GM12878 (cell line): ENCODE results near the gene ATP13A2. TPM values are rescaled to one million over a fixed set of nuclear protein-coding genes. Genes with fewer than 3 reads are reported as not detected.

ENCODE experiments used
- ATF3 ChIP-seq: IDR thresholded peaks from 2 replicates; pipeline ENCODE4 v1.6.1; 2011; ENCODE audit warnings: low read depth, mild to moderate bottlenecking, low read length, moderate library complexity, borderline replicate concordance; ENCODE audit errors: extremely low read depth
- BCL11A ChIP-seq: IDR thresholded peaks from 2 replicates; pipeline ENCODE4 v1.6.1; 2011; ENCODE audit warnings: low read depth, low read length
- CEBPZ ChIP-seq: fragments of 150-350 bp; IDR thresholded peaks from 2 replicates; pipeline ENCODE4 v1.6.1; 2016; ENCODE audit warnings: low read depth, low read length
- CHD2 ChIP-seq: IDR thresholded peaks from 2 replicates; pipeline ENCODE4 v1.6.1; 2011; ENCODE audit warnings: low read depth, low read length, improper control_type of control experiment, borderline replicate concordance
- CTCF ChIP-seq, 3 experiments: IDR thresholded peaks in 2 of 3; conservative IDR thresholded peaks in 1 of 3; 2 replicates each; pipeline ENCODE4 v1.5.1; 2011; ENCODE audit warnings: low read depth in 3 of 3, low read length in 3 of 3, mild to moderate bottlenecking in 3 of 3, control low read depth in 2 of 3, moderate library complexity in 2 of 3, inconsistent platforms in 1 of 3, mixed read lengths in 1 of 3; ENCODE audit not compliant: control insufficient read depth in 2 of 3, insufficient read depth in 1 of 3; ENCODE audit errors: extremely low read depth in 1 of 3
- FOS ChIP-seq: IDR thresholded peaks from 3 replicates; pipeline ENCODE4 v1.6.1; 2011; ENCODE audit warnings: borderline replicate concordance; ENCODE audit not compliant: insufficient read length; ENCODE audit errors: extremely low read depth
- FOXK2 ChIP-seq: fragments of 450-650 bp; IDR thresholded peaks from 2 replicates; pipeline ENCODE4 v1.6.1; 2017; ENCODE audit warnings: mild to moderate bottlenecking, moderate library complexity
- KAT2A ChIP-seq: conservative IDR thresholded peaks from 2 replicates; pipeline ENCODE4 v1.6.1; 2011; ENCODE audit warnings: low read depth, low read length; ENCODE audit not compliant: control insufficient read depth
- LARP7 ChIP-seq: fragments of 450-650 bp; IDR thresholded peaks from 2 replicates; pipeline ENCODE4 v1.6.1; 2017; ENCODE audit warnings: mild to moderate bottlenecking
- PAX5 ChIP-seq: IDR thresholded peaks from 2 replicates; pipeline ENCODE4 v1.6.1; 2011; ENCODE audit warnings: low read depth, low read length, borderline replicate concordance
- PML ChIP-seq: IDR thresholded peaks from 2 replicates; pipeline ENCODE4 v1.6.1; 2012; ENCODE audit warnings: low read length, inconsistent platforms
- RUNX3 ChIP-seq: IDR thresholded peaks from 2 replicates; pipeline ENCODE4 v1.6.1; 2012; ENCODE audit warnings: low read length, inconsistent platforms
- SMAD5 ChIP-seq: IDR thresholded peaks from 2 replicates; pipeline ENCODE4 v1.6.1; 2016; ENCODE audit warnings: antibody characterized with exemption, low read depth
- SMC3 ChIP-seq: IDR thresholded peaks from 2 replicates; pipeline ENCODE4 v1.6.1; 2011; ENCODE audit warnings: low read length, improper control_type of control experiment, borderline replicate concordance
- ZBTB11 ChIP-seq: fragments of 450-650 bp; formaldehyde crosslinking; IDR thresholded peaks from 2 replicates; pipeline ENCODE4 v1.5.0; 2022; ENCODE audit warnings: mild to moderate bottlenecking, missing genetic modification characterization
- ZBTB4 ChIP-seq: fragments of 450-650 bp; formaldehyde crosslinking; IDR thresholded peaks from 2 replicates; pipeline ENCODE4 v1.4.0; 2022; ENCODE audit warnings: mild to moderate bottlenecking, moderate library complexity
- ZNF384 ChIP-seq: IDR thresholded peaks from 2 replicates; pipeline ENCODE4 v1.6.1; 2012; ENCODE audit warnings: low read depth, mild to moderate bottlenecking, low read length, improper control_type of control experiment, borderline replicate concordance
- polyA plus RNA-seq, 11 experiments: library from polyadenylated mRNA; depleted of rRNA in 4 of 11; unstranded in 6 of 11; stranded (reverse) in 5 of 11; fragments of >200 nt; fragmentation: Nextera tagmentation in 4 of 11; fragmentation: Illumina TruSeq in 1 of 11; extraction: Ambion mirVana in 4 of 11; extraction: Trizol in 1 of 11; gene quantifications; 1 replicate in 1 of 11; 2 replicates in 10 of 11; pipeline versions ENCODE4 v1.2.1 to v1.2.3, GENCODE V29; 2011 to 2016; ENCODE audit warnings: inconsistent platforms in 2 of 11, missing spikeins in 2 of 11, low read depth in 1 of 11
- total RNA-seq, 4 experiments: library from RNA; depleted of rRNA in 3 of 4; stranded (reverse); fragments of >200 nt in 3 of 4; fragmentation: Illumina TruSeq in 1 of 4; extraction: Trizol in 1 of 4; gene quantifications; 2 replicates each; pipeline versions ENCODE4 v1.2.1 to v1.2.3, GENCODE V29; 2013 to 2021

Gene ATP13A2
- total and polyA plus RNA-seq, 10 of the 15 experiments (the other 5 are each of a cell fraction or from before 2014, with no cell fraction given), result 0.24 to 30.5 (median 8.0) TPM

- TF ChIP-seq ZBTB11 (CRISPR knock-in tag) (no peak), CTCF (IDR thresholded peaks at IDR 0.05 in 2 of 3, conservative IDR thresholded peaks at IDR 0.05 in 1 of 3; ENCODE audit: control insufficient read depth in 2 of 3, extremely low read depth in 1 of 3, insufficient read depth in 1 of 3, low read depth in 3 of 3, low read length in 3 of 3) (peak; percentile 55 to 76 (median 72); a peak in 5 of 6 replicates), KAT2A (no peak), SMAD5 (no peak), BCL11A (no peak), CHD2 (no peak), PAX5 (no peak), PML (no peak), ZBTB4 (CRISPR knock-in tag) (no peak), CEBPZ (no peak), RUNX3 (peak; percentile 15; the same call in 1 of the 2 replicates), LARP7 (no peak), FOXK2 (no peak), ZNF384 (no peak), FOS (no peak), SMC3 (peak; percentile 78; the same call in 1 of the 2 replicates), ATF3 (no peak)
Measured at GRCh38 chr1:17045634-17046333, 34.1 kb upstream of the ATP13A2 start (continued).
